Endothelial cell of umbilical vein (primary cell): ENCODE measurements around the gene ZNF324. TPM values are rescaled to one million over a fixed set of nuclear protein-coding genes. Genes with fewer than 3 reads are reported as not detected.

ENCODE experiments used
- BruUV-seq: library from RNA; stranded (reverse); fragments of 400-500 nt; replicated peaks from 2 replicates; lab custom pipeline; 2021; lab: Mats Ljungman, UMichigan
- CTCF ChIA-PET: fragments of 300-600, 350-600 bp; sonication (Branson Sonifier 250); formaldehyde crosslinking; loops from one replicate; lab custom pipeline; 2021; ENCODE audit warnings: antibody characterized with exemption, inconsistent platforms; lab: Charles Lee
- POLR2A ChIA-PET: fragments of 300-600, 350-600 bp; sonication (Branson Sonifier 250); formaldehyde crosslinking; loops from one replicate; lab custom pipeline; 2021; ENCODE audit warnings: antibody characterized with exemption, inconsistent platforms; lab: Charles Lee
- DNase-seq: peaks from one replicate; pipeline ENCODE4 v3.0.0-alpha.2; 2011; ENCODE audit warnings: low read depth, low spot score
- FAIRE-seq: peaks from 2 replicates; lab custom pipeline; 2011; peaks lifted over from hg19 to GRCh38; lab: Jason Lieb, UNC
- H2AFZ ChIP-seq: 2 replicates; pipeline ENCODE4 v1.6.0; 2012; ENCODE audit warnings: low read depth, low read length, control low read depth, inconsistent platforms
- H3K27ac ChIP-seq: 2 replicates; pipeline ENCODE4 v1.5.1; 2011; ENCODE audit warnings: low read depth, mild to moderate bottlenecking, control low read depth, low read length, moderate library complexity; ENCODE audit not compliant: insufficient read depth
- H3K27me3 ChIP-seq, 2 experiments: 2 replicates each; pipeline versions ENCODE4 v1.6.0 to v1.6.1; 2011; ENCODE audit warnings: low read length in 2 of 2, mixed read lengths in 1 of 2; ENCODE audit not compliant: control insufficient read depth in 2 of 2, insufficient read depth in 2 of 2
- H3K36me3 ChIP-seq, 2 experiments: 2 replicates in 1 of 2; 3 replicates in 1 of 2; pipeline ENCODE4 v1.5.1; 2011; ENCODE audit warnings: low read length in 2 of 2, mild to moderate bottlenecking in 1 of 2, moderate library complexity in 1 of 2; ENCODE audit not compliant: control insufficient read depth in 2 of 2, insufficient read depth in 2 of 2; ENCODE audit errors: extremely low read depth in 1 of 2
- H3K4me1 ChIP-seq: 3 replicates; pipeline ENCODE4 v1.5.1; 2011; ENCODE audit warnings: mild to moderate bottlenecking, low read length; ENCODE audit not compliant: control insufficient read depth, insufficient read depth; ENCODE audit errors: extremely low read depth
- H3K4me2 ChIP-seq: 2 replicates; pipeline ENCODE4 v1.6.1; 2011; ENCODE audit warnings: low read length, control low read depth, mixed read lengths; ENCODE audit not compliant: insufficient read depth
- H3K4me3 ChIP-seq, 3 experiments: fragments of 200-600 bp in 1 of 3; sonication (generic), shearing (Covaris generic) in 1 of 3; replicated peaks in 1 of 3; 2 replicates each; pipeline ENCODE4 v1.5.1; 2011 to 2016; ENCODE audit warnings: control low read depth in 3 of 3, low read length in 3 of 3, mild to moderate bottlenecking in 2 of 3, inconsistent platforms in 1 of 3, low read depth in 1 of 3, moderate library complexity in 1 of 3; ENCODE audit not compliant: insufficient read depth in 1 of 3
- H3K79me2 ChIP-seq: 2 replicates; pipeline ENCODE4 v1.6.0; 2012; ENCODE audit warnings: low read length, inconsistent platforms; ENCODE audit not compliant: control insufficient read depth, insufficient read depth
- H3K9ac ChIP-seq: replicated peaks from 2 replicates; pipeline ENCODE3; 2011; ENCODE audit warnings: low read length, control low read depth; ENCODE audit not compliant: insufficient read depth; ENCODE audit errors: extremely low read depth
- H3K9me1 ChIP-seq: replicated peaks from 3 replicates; pipeline ENCODE4 v1.6.0; 2011; ENCODE audit warnings: mild to moderate bottlenecking, low read length; ENCODE audit not compliant: control insufficient read depth, insufficient read depth; ENCODE audit errors: extremely low read depth
- H3K9me3 ChIP-seq: replicated peaks from 2 replicates; pipeline ENCODE4 v1.5.1; 2012; ENCODE audit warnings: low read length, inconsistent platforms; ENCODE audit not compliant: control insufficient read depth, insufficient read depth
- H4K20me1 ChIP-seq: replicated peaks from 2 replicates; pipeline ENCODE3; 2011; ENCODE audit warnings: mild to moderate bottlenecking, low read length; ENCODE audit not compliant: control insufficient read depth, insufficient read depth; ENCODE audit errors: extremely low read depth
- EZH2 ChIP-seq: IDR thresholded peaks from 2 replicates; pipeline ENCODE4 v1.6.1; 2012; ENCODE audit warnings: borderline replicate concordance, low read depth, mild to moderate bottlenecking, moderate library complexity, low read length, inconsistent platforms; ENCODE audit not compliant: severe bottlenecking
- FOS ChIP-seq: IDR thresholded peaks from 2 replicates; pipeline ENCODE4 v1.6.1; 2011; ENCODE audit warnings: mild to moderate bottlenecking, low read length, moderate library complexity, borderline replicate concordance; ENCODE audit not compliant: insufficient read depth
- GATA2 ChIP-seq: IDR thresholded peaks from 2 replicates; pipeline ENCODE4 v1.7.0; 2011; ENCODE audit warnings: low read depth, mild to moderate bottlenecking, moderate library complexity, mixed read lengths, low read length; ENCODE audit not compliant: insufficient read length, insufficient read depth
- JUN ChIP-seq: IDR thresholded peaks from 2 replicates; pipeline ENCODE4 v1.6.1; 2011; ENCODE audit warnings: borderline replicate concordance, low read depth; ENCODE audit not compliant: insufficient read length, insufficient read depth
- MYC ChIP-seq: IDR thresholded peaks from one replicate; pipeline ENCODE4 v1.6.1; 2011; ENCODE audit warnings: mild to moderate bottlenecking, low read depth, low read length
- POLR2A ChIP-seq: IDR thresholded peaks from 2 replicates; pipeline ENCODE4 v1.6.1; 2012; ENCODE audit warnings: low read depth, mild to moderate bottlenecking, control low read depth, low read length
- POLR2AphosphoS5 ChIP-seq: IDR thresholded peaks from 2 replicates; pipeline ENCODE4 v1.6.1; 2012; ENCODE audit warnings: low read depth, mild to moderate bottlenecking, control low read depth, low read length, moderate library complexity; ENCODE audit not compliant: insufficient read depth
- dilution Hi-C: fragments of 300-500 bp; cut with MboI; formaldehyde crosslinking; loops from one replicate; pipeline ENCODE4 v1.15.0; 2019; ENCODE audit warnings: low sequenced_read_pairs; ENCODE audit not compliant: extremely low pct_ligation_motif_present
- intact Hi-C: fragments of 100-400 bp; cut with micrococcal nuclease; formaldehyde crosslinking; loops from one replicate; pipeline ENCODE4 v1.10.0; 2022
- polyA plus RNA-seq, 4 experiments: library from polyadenylated mRNA; depleted of rRNA in 3 of 4; stranded (reverse) in 3 of 4; unstranded in 1 of 4; fragments of >200 nt; gene quantifications; 2 replicates each; pipeline versions ENCODE4 v1.2.1 to v1.2.3, GENCODE V29; 2011 to 2012; ENCODE audit warnings: missing spikeins in 1 of 4
- total RNA-seq: library from RNA; stranded (reverse); gene quantifications from 2 replicates; pipeline ENCODE4 v1.2.3, GENCODE V29; 2021
- TF ChIP-seq, protein P1 (sequence below): IDR thresholded peaks from 2 replicates; pipeline ENCODE4 v1.6.1; 2011; ENCODE audit not compliant: insufficient read depth, insufficient read length
- TF ChIP-seq, protein P2 (sequence below), 2 donors: IDR thresholded peaks; 1 replicate in 1 of 2; 2 replicates in 1 of 2; pipeline ENCODE4 v1.5.1; 2011; ENCODE audit warnings: low read length in 2 of 2, mild to moderate bottlenecking in 2 of 2, moderate library complexity in 2 of 2, control low read depth in 1 of 2, inconsistent platforms in 1 of 2, low read depth in 1 of 2; ENCODE audit not compliant: insufficient read depth in 1 of 2; ENCODE audit errors: extremely low read depth in 1 of 2

ZNF324 gene
- total and polyA plus RNA-seq, 2 donors (not counting 3 experiments of a cell fraction or from before 2014, with no cell fraction given): 6.4 to 8.7 TPM

DNA sequence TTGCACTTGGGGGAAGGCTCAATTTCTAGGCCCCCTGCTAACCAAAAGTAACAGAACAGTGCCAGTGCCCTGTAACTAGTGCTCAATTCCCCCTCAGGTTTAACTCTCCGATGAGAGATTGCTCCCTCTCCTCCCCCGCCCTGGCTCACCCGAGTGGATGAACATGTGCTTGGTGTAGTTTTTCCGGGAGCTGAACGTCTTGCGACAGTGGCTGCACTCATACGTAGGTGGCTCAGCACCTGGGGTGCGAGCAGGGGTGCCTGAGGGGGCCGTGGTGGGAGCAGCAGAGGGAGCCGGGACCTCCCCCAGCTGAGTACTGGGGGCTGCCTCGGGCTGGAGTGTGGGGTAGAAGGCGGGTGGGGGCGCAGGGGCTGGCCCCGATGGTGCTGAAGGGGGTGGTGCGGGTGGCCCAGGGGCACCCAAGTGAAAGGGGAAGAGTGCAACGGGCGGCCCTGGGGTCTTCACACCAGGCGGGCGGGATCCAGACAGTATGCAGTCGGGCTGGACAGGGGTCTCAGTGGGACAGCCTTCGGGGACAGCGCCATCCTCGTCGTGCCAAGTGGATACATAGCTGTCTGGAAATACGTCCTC lies 49.5 kb downstream of the ZNF324 start:
- intact Hi-C loops: no loop called here

More for the DNA sequence above, 49.5 kb downstream of the ZNF324 start:
- ChIA-PET POLR2A (no interaction called here), CTCF (interaction anchor here (1.0 kb wide), 1 partner anchor 27 kb away, joined by 3 read pairs; the partner anchor contains the start of gene TRIM28)
- dilution Hi-C loops: no loop called here
- H3K27me3 ChIP-seq: no peaks in the 10 kb centered on the region
- H4K20me1 ChIP-seq: no peaks in the 10 kb centered on the region
- no peak overlapping the region for H2AFZ ChIP-seq
- H3K9me3 ChIP-seq: no peaks in the 10 kb centered on the region
- H3K79me2 ChIP-seq: peaks cover 36% of the 10 kb centered on the region
- no peak overlapping the region for H3K27ac ChIP-seq
- no peak overlapping the region for H3K4me2 ChIP-seq
- DNase-seq (no peak), FAIRE-seq (no peak)
- no peak overlapping the region for H3K4me3 ChIP-seq
- TF ChIP-seq, protein P1, sequence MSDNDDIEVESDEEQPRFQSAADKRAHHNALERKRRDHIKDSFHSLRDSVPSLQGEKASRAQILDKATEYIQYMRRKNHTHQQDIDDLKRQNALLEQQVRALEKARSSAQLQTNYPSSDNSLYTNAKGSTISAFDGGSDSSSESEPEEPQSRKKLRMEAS: no peak
- TF ChIP-seq, protein P2, sequence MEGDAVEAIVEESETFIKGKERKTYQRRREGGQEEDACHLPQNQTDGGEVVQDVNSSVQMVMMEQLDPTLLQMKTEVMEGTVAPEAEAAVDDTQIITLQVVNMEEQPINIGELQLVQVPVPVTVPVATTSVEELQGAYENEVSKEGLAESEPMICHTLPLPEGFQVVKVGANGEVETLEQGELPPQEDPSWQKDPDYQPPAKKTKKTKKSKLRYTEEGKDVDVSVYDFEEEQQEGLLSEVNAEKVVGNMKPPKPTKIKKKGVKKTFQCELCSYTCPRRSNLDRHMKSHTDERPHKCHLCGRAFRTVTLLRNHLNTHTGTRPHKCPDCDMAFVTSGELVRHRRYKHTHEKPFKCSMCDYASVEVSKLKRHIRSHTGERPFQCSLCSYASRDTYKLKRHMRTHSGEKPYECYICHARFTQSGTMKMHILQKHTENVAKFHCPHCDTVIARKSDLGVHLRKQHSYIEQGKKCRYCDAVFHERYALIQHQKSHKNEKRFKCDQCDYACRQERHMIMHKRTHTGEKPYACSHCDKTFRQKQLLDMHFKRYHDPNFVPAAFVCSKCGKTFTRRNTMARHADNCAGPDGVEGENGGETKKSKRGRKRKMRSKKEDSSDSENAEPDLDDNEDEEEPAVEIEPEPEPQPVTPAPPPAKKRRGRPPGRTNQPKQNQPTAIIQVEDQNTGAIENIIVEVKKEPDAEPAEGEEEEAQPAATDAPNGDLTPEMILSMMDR (IDR thresholded peaks at IDR 0.05; ENCODE audit: extremely low read depth in 1 of 2, insufficient read depth in 1 of 2, low read depth in 1 of 2, low read length in 2 of 2): no peak
- no peak for TF ChIP-seq JUN
- no peak for TF ChIP-seq FOS
- TF ChIP-seq GATA2: no peak
- TF ChIP-seq POLR2AphosphoS5: no peak
- no peak for TF ChIP-seq POLR2A
- TF ChIP-seq EZH2: no peak
- TF ChIP-seq MYC: no peak
- BruUV-seq: TSS peak; percentile 4
- H3K36me3 ChIP-seq: peaks cover 0 to 11% of the 10 kb centered on the region in 2 experiments
- no peaks in the 10 kb centered on the region for H3K9me1 ChIP-seq
- peaks cover 19% of the 10 kb centered on the region for H3K4me1 ChIP-seq
- no peak overlapping the region for H3K9ac ChIP-seq
